GM12892 (cell line): ENCODE data around the gene VIM.

Experiments
- POLR2A ChIP-seq: IDR thresholded peaks from 2 replicates; pipeline ENCODE4 v1.6.1; 2011; ENCODE audit warnings: low read depth, low read length, control low read depth
- TAF1 ChIP-seq: IDR thresholded peaks from 2 replicates; pipeline ENCODE4 v1.6.1; 2011; ENCODE audit warnings: low read depth, mild to moderate bottlenecking, control low read depth, low read length, borderline replicate concordance

GRCh38 chr10:17214526-17214925 is 13.5 kb upstream of the VIM start:
- no peak for TF ChIP-seq POLR2A
- no peak for TF ChIP-seq TAF1
